Right renal pelvis (tissue), 4 donors: ENCODE data around the gene ATP11C. TPM values are rescaled to one million over a fixed set of nuclear protein-coding genes. Genes with fewer than 3 reads are reported as not detected.

Experiments used
- DNase-seq, 4 donors: peaks; one replicate each; pipeline ENCODE4 v3.0.0-alpha.2; 2013; ENCODE audit warnings: low read depth in 4 of 4, low spot score in 3 of 4, missing footprints in 1 of 4
- polyA plus RNA-seq, 4 donors: library from polyadenylated mRNA; unstranded; fragments of 120-200 nt; gene quantifications; one replicate each; pipeline ENCODE4 v1.2.1, GENCODE V29; 2013; ENCODE audit not compliant: insufficient read length in 4 of 4

The ATP11C gene
- polyA plus RNA-seq, 4 donors: 37.0 to 45.6 (median 41.3) TPM

GRCh38 chrX:139815771-139816170 lies 117.1 kb downstream of the ATP11C start:
- DNase-seq: no peak

GRCh38 chrX:139811942-139812629 lies 120.8 kb downstream of the ATP11C start:
- DNase-seq: no peak

- DNase-seq: no peak
Observed at GRCh38 chrX:139804482-139804881, 128.4 kb downstream of the ATP11C start.

- DNase-seq: no peak
Observed at GRCh38 chrX:139803224-139803623, 129.6 kb downstream of the ATP11C start.

GRCh38 chrX:139802048-139802447 lies 130.8 kb downstream of the ATP11C start:
- no peak for DNase-seq

GRCh38 chrX:139801397-139801813 lies 131.4 kb downstream of the ATP11C start:
- DNase-seq: no peak

- no peak for DNase-seq
Observed at GRCh38 chrX:139798701-139799100, 134.2 kb downstream of the ATP11C start.

GRCh38 chrX:139795196-139795595 lies 137.7 kb downstream of the ATP11C start:
- no peak for DNase-seq

GRCh38 chrX:139787601-139788000 lies 145.3 kb downstream of the ATP11C start:
- DNase-seq: no peak

GRCh38 chrX:139784807-139785206 lies 148.0 kb downstream of the ATP11C start:
- DNase-seq: no peak

GRCh38 chrX:139783959-139784358 lies 148.9 kb downstream of the ATP11C start:
- DNase-seq: no peak

- no peak for DNase-seq
Observed at GRCh38 chrX:139783030-139783429, 149.8 kb downstream of the ATP11C start.

GRCh38 chrX:139776599-139776998 lies 156.3 kb downstream of the ATP11C start:
- DNase-seq: no peak

- no peak for DNase-seq
Observed at GRCh38 chrX:139770366-139770765, 162.5 kb downstream of the ATP11C start.

GRCh38 chrX:139766545-139766983 lies 166.3 kb downstream of the ATP11C start:
- DNase-seq: no peak

- no peak for DNase-seq
Observed at GRCh38 chrX:139762400-139763183, 170.3 kb downstream of the ATP11C start.

GRCh38 chrX:139759637-139760036 lies 173.2 kb downstream of the ATP11C start:
- DNase-seq: peak in 1 of 4 donors; percentile 1

GRCh38 chrX:139758809-139759208 lies 174.0 kb downstream of the ATP11C start:
- DNase-seq: no peak

- DNase-seq: no peak
Observed at GRCh38 chrX:139758250-139758649, 174.6 kb downstream of the ATP11C start.

- DNase-seq: no peak
Observed at GRCh38 chrX:139751053-139751452, 181.8 kb downstream of the ATP11C start.

- DNase-seq: no peak
Observed at GRCh38 chrX:139750390-139750789, 182.5 kb downstream of the ATP11C start.

GRCh38 chrX:139739138-139739537 lies 193.7 kb downstream of the ATP11C start:
- DNase-seq: no peak
